HG02571 (cell line): ENCODE measurements around the gene FHIT.
"Not testable (repeated sequence)": the region's sequence is repeated elsewhere in the genome, so short reads cannot be mapped to it uniquely, and the experiment has no call there.

Experiments
- ATAC-seq: cut with Tn5 transposase; IDR thresholded peaks from one replicate; pipeline ENCODE4 v1.9.1; 2021; ENCODE audit warnings: mild to moderate bottlenecking, moderate library complexity; ENCODE audit not compliant: unreplicated experiment

FHIT gene

GRCh38 chr3:61117045-61117898 lies 134.0 kb downstream of the FHIT start:
- no peak for ATAC-seq

- no peak for ATAC-seq
Measured at GRCh38 chr3:61114316-61114953, 136.8 kb downstream of the FHIT start.

GRCh38 chr3:61111825-61112224 lies 139.4 kb downstream of the FHIT start:
- ATAC-seq, result peak; percentile 70

GRCh38 chr3:61110576-61110975 lies 140.7 kb downstream of the FHIT start:
- ATAC-seq, result no peak

GRCh38 chr3:61108247-61109019 lies 142.8 kb downstream of the FHIT start:
- ATAC-seq, result no peak

- no peak for ATAC-seq
Measured at GRCh38 chr3:61094608-61095007, 156.6 kb downstream of the FHIT start.

- ATAC-seq, result no peak
Measured at GRCh38 chr3:61093364-61093763, 157.9 kb downstream of the FHIT start.

- no peak for ATAC-seq
Measured at GRCh38 chr3:61092870-61093269, 158.4 kb downstream of the FHIT start.

- ATAC-seq, result no peak
Measured at GRCh38 chr3:61090389-61091169, 160.7 kb downstream of the FHIT start.

- ATAC-seq, result no peak
Measured at GRCh38 chr3:61087465-61087864, 163.8 kb downstream of the FHIT start.

- ATAC-seq, result no peak
Measured at GRCh38 chr3:61081554-61081953, 169.7 kb downstream of the FHIT start.

GRCh38 chr3:61080737-61081445 lies 170.4 kb downstream of the FHIT start:
- ATAC-seq, result no peak

GRCh38 chr3:61078048-61078752 lies 173.1 kb downstream of the FHIT start:
- ATAC-seq, result no peak

- no peak for ATAC-seq
Measured at GRCh38 chr3:61077551-61077950, 173.7 kb downstream of the FHIT start.

GRCh38 chr3:61074783-61075182 lies 176.5 kb downstream of the FHIT start:
- no peak for ATAC-seq

- no peak for ATAC-seq
Measured at GRCh38 chr3:61073566-61074165, 177.6 kb downstream of the FHIT start.

GRCh38 chr3:61068084-61068483 lies 183.2 kb downstream of the FHIT start:
- no peak for ATAC-seq

- no peak for ATAC-seq
Measured at GRCh38 chr3:61066800-61067199, 184.5 kb downstream of the FHIT start.

- not testable (repeated sequence) for ATAC-seq
Measured at GRCh38 chr3:61066222-61066621, 185.0 kb downstream of the FHIT start.
